KOPT-K1 (cell line): ENCODE data around the gene CAPN9.
"Not testable (repeated sequence)": the region's sequence is repeated elsewhere in the genome, so short reads cannot be mapped to it uniquely, and the experiment has no call there.

ENCODE experiments used
- H3K27ac ChIP-seq: fragments of 200-600 bp; sonication (generic); 2 replicates; pipeline ENCODE4 v1.5.1; 2016; ENCODE audit warnings: antibody characterized with exemption, mild to moderate bottlenecking, low read depth, low read length; ENCODE audit not compliant: poor library complexity, severe bottlenecking
- H3K36me3 ChIP-seq: fragments of 200-600 bp; sonication (generic); 2 replicates; pipeline ENCODE4 v1.5.1; 2017; ENCODE audit warnings: antibody characterized with exemption, mild to moderate bottlenecking, low read length, moderate library complexity; ENCODE audit not compliant: insufficient read depth
- H3K9me3 ChIP-seq: fragments of 200-600 bp; sonication (generic); 2 replicates; pipeline ENCODE4 v1.5.1; 2017; ENCODE audit warnings: antibody characterized with exemption, low read length, mild to moderate bottlenecking; ENCODE audit not compliant: insufficient read depth, poor library complexity, severe bottlenecking

CAPN9 gene

GRCh38 chr1:230706887-230707731 lies 40.1 kb upstream of the CAPN9 start:
- H3K27ac ChIP-seq: no peak overlapping the region
- no peaks in the 10 kb centered on the region for H3K36me3 ChIP-seq
- H3K9me3 ChIP-seq: no peaks in the 10 kb centered on the region

GRCh38 chr1:230707732-230708630 lies 39.2 kb upstream of the CAPN9 start:
- H3K9me3 ChIP-seq: no peaks in the 10 kb centered on the region

GRCh38 chr1:230708631-230709580 lies 38.3 kb upstream of the CAPN9 start:
- Histone ChIP-seq H3K36me3 (no peaks in the 10 kb centered on the region), H3K9me3 (no peaks in the 10 kb centered on the region), H3K27ac (no peak overlapping the region)

More at GRCh38 chr1:230707732-230708630, 39.2 kb upstream of the CAPN9 start:
- H3K27ac ChIP-seq: no peak overlapping the region
- H3K36me3 ChIP-seq: no peaks in the 10 kb centered on the region

GRCh38 chr1:230709619-230710542 lies 37.3 kb upstream of the CAPN9 start:
- Histone ChIP-seq H3K36me3 (no peaks in the 10 kb centered on the region), H3K9me3 (no peaks in the 10 kb centered on the region), H3K27ac (no peak overlapping the region)

GRCh38 chr1:230710543-230710904 lies 36.7 kb upstream of the CAPN9 start:
- H3K27ac ChIP-seq: no peak overlapping the region

GRCh38 chr1:230711245-230711644 lies 35.9 kb upstream of the CAPN9 start:
- peaks cover 2% of the 10 kb centered on the region for H3K9me3 ChIP-seq
- no peaks in the 10 kb centered on the region for H3K36me3 ChIP-seq
- H3K27ac ChIP-seq: no peak overlapping the region

More at GRCh38 chr1:230710543-230710904, 36.7 kb upstream of the CAPN9 start:
- no peaks in the 10 kb centered on the region for H3K9me3 ChIP-seq
- no peaks in the 10 kb centered on the region for H3K36me3 ChIP-seq

- no peaks in the 10 kb centered on the region for H3K36me3 ChIP-seq
- no peak overlapping the region for H3K27ac ChIP-seq
- H3K9me3 ChIP-seq: peaks cover 10% of the 10 kb centered on the region
Measured at GRCh38 chr1:230712470-230712942, 34.7 kb upstream of the CAPN9 start.

- H3K36me3 ChIP-seq: no peaks in the 10 kb centered on the region
- peaks cover 12% of the 10 kb centered on the region for H3K9me3 ChIP-seq
- no peak overlapping the region for H3K27ac ChIP-seq
Measured at GRCh38 chr1:230713138-230713537, 34.0 kb upstream of the CAPN9 start.

- H3K36me3 ChIP-seq: no peaks in the 10 kb centered on the region
- H3K27ac ChIP-seq: no peak overlapping the region
- peaks cover 12% of the 10 kb centered on the region for H3K9me3 ChIP-seq
Measured at GRCh38 chr1:230713547-230713914, 33.7 kb upstream of the CAPN9 start.

GRCh38 chr1:230713915-230714764 lies 33.0 kb upstream of the CAPN9 start, which contains the start of gene AGT:
TSS of gene AGT (minus strand) at chr1:230714122. CDS start at chr1:230710823, 3,299 bp downstream.
- H3K36me3 ChIP-seq: no peaks in the 10 kb centered on the region
- no peak within 1 kb of the TSS for H3K27ac ChIP-seq
- H3K9me3 ChIP-seq: peaks cover 12% of the 10 kb centered on the region

- Histone ChIP-seq H3K27ac (no peak overlapping the region), H3K9me3 (peaks cover 12% of the 10 kb centered on the region), H3K36me3 (no peaks in the 10 kb centered on the region)
Measured at GRCh38 chr1:230715510-230715909, 31.7 kb upstream of the CAPN9 start.

- not testable (repeated sequence) for H3K27ac ChIP-seq, H3K36me3 ChIP-seq
- H3K9me3 ChIP-seq: peaks cover 14% of the 10 kb centered on the region
Measured at GRCh38 chr1:230716453-230716852, 30.7 kb upstream of the CAPN9 start.

GRCh38 chr1:230717251-230717650 lies 29.9 kb upstream of the CAPN9 start:
- Histone ChIP-seq H3K9me3 (peaks cover 22% of the 10 kb centered on the region), H3K36me3 (no peaks in the 10 kb centered on the region), H3K27ac (no peak overlapping the region)
